HG03060 (cell line): Measurements from ENCODE around the gene AMPH.

Experiments
- ATAC-seq: cut with Tn5 transposase; IDR thresholded peaks from one replicate; pipeline ENCODE4 v1.9.1; 2021; ENCODE audit warnings: low read depth, moderate number of reproducible peaks; ENCODE audit not compliant: unreplicated experiment

AMPH gene

GRCh38 chr7:38477333-38477732 is 153.8 kb downstream of the AMPH start:
- ATAC-seq: no peak

GRCh38 chr7:38476764-38477163 is 154.4 kb downstream of the AMPH start:
- no peak for ATAC-seq

GRCh38 chr7:38465956-38466355 is 165.2 kb downstream of the AMPH start:
- ATAC-seq: no peak

DNA sequence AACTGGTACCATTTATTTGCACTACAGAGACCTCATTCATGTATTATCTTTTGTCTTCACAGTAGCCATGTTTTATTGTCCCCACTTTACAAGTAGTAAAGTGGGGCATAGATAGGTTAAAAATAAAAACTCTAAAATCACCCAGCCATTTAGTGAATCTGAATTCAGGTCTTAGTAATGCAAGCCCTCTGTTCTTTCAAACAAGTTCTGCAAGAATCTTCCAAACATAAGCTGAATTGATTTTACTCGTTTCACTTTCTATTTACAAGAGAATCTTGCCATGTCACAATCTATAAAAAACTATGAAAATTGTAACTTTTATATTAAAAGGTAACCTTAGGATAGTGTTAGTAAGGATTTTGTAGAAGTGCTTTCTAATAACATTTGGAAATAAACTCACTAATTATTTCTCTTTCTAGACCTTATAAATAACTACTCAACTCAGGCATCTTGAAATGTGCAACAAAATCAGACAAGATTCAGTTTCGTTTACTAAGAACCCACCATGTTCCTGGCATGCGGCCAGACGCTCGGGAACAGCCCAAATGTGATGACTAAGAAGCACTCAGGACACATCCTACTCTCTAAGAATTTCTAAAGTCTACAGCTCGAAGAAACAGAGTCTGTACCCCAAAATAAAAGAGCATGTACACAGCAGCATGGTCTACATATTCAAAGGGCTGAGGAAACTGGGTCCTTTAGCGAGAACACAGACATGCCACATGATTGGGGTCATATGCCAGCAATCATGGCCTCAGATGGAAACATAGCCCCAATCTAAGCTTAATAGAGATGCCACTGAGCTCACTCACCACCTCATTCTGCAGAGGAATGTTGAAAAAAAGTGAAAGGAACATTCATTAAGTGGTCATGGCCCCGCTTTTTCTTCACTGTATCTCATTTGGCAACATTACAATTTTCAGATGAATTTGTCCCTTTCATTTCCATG is 167.6 kb downstream of the AMPH start:
- ATAC-seq: peak; percentile 80

GRCh38 chr7:38462819-38463218 is 168.4 kb downstream of the AMPH start:
- ATAC-seq: no peak

GRCh38 chr7:38461887-38462286 is 169.3 kb downstream of the AMPH start:
- no peak for ATAC-seq

DNA sequence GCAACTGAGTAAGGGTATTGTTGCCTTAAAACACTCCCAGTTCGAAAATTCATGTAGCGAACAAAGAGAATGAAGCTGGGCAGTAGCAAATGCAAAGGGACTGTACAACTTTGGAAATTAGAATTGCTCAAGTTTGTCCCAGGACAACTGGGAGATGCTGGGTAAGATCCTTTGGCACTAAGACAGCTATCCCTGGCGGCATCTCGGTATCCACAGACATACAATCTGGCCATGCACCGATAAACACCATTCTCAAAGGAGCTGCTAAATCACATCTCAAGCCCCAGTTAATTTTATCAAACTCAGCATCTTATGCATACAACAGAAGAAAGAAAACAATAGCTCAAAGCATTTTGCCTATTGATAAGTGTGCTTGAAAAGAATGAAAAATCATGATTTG is 177.3 kb downstream of the AMPH start:
- no peak for ATAC-seq

GRCh38 chr7:38453168-38453567 is 178.0 kb downstream of the AMPH start:
- no peak for ATAC-seq

GRCh38 chr7:38452681-38453108 is 178.5 kb downstream of the AMPH start:
- ATAC-seq: no peak

GRCh38 chr7:38451840-38452239 is 179.3 kb downstream of the AMPH start:
- no peak for ATAC-seq

- ATAC-seq: no peak
Observed at GRCh38 chr7:38448584-38449234, 182.5 kb downstream of the AMPH start.

- ATAC-seq: no peak
Observed at GRCh38 chr7:38448054-38448453, 183.1 kb downstream of the AMPH start.

DNA sequence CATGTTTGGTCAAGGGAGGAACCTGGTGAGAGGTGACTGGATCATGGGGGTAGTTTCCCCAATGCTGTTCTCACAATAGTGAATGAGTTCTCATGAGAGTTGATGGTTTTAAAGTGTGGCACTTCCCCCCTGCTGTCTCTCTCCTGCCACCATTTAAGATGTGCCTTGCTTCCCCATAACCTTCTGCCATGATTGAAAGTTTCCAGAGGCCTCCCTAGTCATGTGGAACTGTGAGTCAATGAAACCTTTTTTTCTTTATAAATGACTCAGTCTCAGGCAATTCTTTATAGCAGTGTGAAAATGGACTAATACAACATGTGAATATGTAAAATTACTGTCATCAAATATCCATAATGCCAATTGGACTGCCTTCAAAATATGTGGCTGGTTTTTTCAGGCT is 192.2 kb downstream of the AMPH start:
- ATAC-seq: no peak

- ATAC-seq: no peak
Observed at GRCh38 chr7:38432671-38433070, 198.5 kb downstream of the AMPH start.

DNA sequence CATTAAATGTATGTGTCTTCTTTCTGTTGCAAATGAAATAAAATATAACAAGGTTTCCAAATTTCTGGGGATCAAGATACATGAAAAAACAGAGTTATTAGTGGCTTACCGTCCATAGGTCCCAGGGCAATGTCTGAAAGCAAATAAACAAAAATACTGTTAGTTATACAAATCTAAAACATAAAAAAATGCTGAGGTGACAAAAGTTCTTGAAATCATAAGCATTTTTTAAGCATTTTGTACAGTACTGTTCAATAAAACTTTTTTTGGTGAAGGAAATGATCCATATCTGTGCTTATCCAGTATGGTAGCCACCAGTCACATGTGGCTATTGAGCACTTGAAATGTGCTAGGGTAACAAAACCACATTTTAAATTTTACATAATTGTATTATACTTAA is 199.1 kb downstream of the AMPH start:
- ATAC-seq: no peak

DNA sequence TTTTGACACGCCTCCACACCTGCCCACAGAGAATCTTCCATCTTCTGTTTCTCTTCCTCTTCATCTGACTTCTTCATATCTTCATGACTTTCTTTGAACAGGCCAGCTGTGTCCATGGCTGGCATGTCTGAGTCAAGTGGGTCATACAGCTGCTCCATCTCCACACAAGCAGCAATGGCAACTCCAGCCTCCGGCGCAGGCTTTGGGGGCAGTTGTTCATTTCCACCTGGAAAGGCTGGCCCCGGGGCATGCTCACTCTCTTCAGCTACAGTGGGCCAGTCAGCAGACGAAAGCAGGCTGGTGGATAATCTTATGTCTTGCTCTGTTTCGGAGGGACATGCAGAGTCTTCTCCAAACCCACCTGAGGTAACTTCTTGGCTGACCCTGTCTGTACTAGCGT is 202.1 kb downstream of the AMPH start:
- ATAC-seq: no peak

GRCh38 chr7:38428041-38428440 is 203.1 kb downstream of the AMPH start:
- ATAC-seq: no peak

GRCh38 chr7:38427279-38427955 is 203.8 kb downstream of the AMPH start:
- no peak for ATAC-seq

GRCh38 chr7:38425509-38425908 is 205.7 kb downstream of the AMPH start:
- ATAC-seq: peak; percentile 68

- no peak for ATAC-seq
Observed at GRCh38 chr7:38424750-38425463, 206.3 kb downstream of the AMPH start.

- peak; percentile 61 for ATAC-seq
Observed at GRCh38 chr7:38413784-38414183, 217.4 kb downstream of the AMPH start.
